GM19239 (cell line): Measurements from ENCODE around the gene COLQ.
A peak's percentile ranks its signal among the peaks of the same experiment; 100 is the strongest.

ENCODE experiments used
- DNase-seq: peaks from one replicate; pipeline ENCODE4 v3.0.0; 2011; ENCODE audit warnings: low spot score; ENCODE audit not compliant: insufficient read length
- FAIRE-seq: peaks from 2 replicates; lab custom pipeline; 2011; peaks lifted over from hg19 to GRCh38; lab: Jason Lieb, UNC

COLQ gene

GRCh38 chr3:15520804-15521572, 518 bp downstream of the COLQ start:
- FAIRE-seq (no peak), DNase-seq (no peak)

DNA sequence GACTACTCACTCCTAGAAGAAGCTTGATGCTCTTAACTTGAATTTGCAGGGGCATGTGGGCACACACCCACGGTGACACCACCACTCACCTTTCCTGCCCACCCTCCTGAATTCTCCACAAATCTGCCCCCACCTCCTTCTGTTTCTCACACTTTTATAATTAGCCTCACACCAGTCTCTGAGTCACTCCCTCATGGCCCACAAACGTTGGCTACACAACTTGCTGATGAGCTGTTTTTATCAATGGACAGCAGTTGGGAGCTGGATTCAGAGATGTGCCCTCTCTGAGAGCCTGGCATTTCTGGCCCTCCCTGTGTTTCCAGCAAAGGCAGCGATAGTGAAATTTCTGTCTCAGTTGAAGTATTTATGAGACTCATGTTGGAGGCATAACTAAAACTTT, 1.3 kb downstream of the COLQ start:
- DNase-seq (no peak), FAIRE-seq (no peak)

DNA sequence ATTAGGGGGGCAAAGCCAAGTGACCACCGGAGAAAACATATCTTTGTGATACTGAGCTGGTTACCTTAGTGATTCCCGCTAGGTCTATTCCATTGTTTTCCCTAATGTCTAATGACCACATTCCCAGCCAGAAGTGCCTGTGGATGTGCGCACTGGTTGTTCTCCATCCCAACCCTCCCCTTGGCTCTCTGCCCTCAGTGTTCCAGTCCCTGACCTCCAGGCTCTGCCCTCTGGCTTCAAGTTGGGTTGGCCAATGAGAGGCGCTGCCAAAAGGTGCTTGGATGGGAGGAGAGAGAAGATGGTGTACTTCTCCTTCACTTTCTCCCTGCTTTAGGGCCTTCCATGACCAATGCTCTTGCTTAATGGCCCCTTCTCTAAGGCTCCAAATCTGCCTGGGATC, 2.4 kb downstream of the COLQ start:
- DNase-seq (no peak), FAIRE-seq (no peak)

DNA sequence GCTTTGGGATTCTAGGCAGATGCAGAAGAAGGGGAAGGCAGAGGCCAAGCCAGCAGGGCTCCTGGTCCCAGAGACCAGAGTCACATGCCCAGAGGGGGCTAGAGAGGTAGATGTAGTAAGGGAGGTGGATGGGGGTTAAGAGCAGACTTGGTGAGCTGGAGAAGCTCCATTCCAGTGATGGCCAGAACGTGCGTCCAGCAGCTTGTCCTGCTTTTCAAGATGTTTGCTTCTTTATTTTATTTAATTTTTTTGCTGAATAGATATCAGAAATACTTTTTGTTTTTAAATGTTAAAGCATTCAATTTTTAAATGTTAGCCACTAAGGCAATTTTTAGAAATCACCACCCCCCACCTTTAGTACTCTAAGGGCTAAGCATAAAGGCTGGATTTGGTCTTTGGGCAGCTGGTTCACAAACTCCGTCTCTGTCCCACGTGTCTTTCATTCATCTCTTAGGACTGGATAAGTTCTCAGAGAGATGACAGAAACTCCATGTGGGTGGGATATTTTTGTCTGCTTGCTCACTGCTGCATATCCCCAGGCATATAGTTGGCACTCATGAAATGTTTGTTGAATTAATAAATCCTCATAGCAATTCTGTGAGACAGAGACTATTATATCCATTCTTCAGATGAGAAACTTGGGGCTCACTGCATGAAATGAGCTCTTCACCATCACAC, 6.7 kb downstream of the COLQ start:
- DNase-seq: no peak
- no peak for FAIRE-seq

GRCh38 chr3:15513810-15514662, 7.5 kb downstream of the COLQ start:
- FAIRE-seq: no peak

GRCh38 chr3:15513116-15513515, 8.4 kb downstream of the COLQ start:
- no peak for FAIRE-seq
- no peak for DNase-seq

More at GRCh38 chr3:15513810-15514662, 7.5 kb downstream of the COLQ start:
- no peak for DNase-seq

- no peak for DNase-seq
- no peak for FAIRE-seq
Observed at GRCh38 chr3:15512166-15512565, 9.3 kb downstream of the COLQ start.

DNA sequence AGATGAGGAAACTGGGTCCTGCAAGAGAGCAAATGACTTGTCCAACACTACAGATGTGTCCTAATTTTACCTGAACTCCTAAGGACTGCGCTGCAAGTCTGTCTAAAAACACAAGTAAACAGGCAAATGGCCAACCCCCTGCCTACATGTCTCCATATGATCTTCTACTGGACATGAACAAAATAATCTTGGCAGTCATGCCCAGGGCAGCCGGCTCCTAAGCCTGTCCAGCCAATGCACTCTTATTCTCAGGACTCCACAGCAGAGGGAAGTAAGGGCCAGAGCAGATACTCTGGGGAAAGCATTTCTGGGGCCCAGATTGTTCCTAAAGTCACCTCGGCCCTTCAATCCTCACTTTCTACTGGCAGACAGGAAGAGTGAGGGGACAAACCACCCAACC, 10.3 kb downstream of the COLQ start:
- FAIRE-seq: no peak
- no peak for DNase-seq

DNA sequence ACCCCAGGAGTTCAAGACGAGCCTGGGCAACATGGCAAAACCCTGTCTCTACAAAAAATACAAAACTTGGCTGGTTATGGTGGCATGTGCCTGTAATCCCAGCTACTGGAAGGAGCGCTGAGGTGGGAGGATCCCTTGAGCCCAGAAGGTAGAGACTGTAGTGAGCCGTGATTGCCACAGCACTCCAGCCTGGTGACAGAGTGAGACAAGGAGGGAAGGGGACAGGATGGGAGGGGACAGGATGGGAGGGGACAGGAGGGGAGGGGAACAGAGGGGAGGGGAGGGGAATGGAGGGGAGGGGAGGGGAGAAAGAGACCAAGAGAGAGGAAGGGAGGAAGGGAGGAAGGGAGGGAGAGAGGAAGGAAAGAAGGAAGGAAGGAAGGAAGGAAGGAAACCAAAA, 11.0 kb downstream of the COLQ start:
- no peak for DNase-seq
- FAIRE-seq: no peak

- no peak for DNase-seq
- no peak for FAIRE-seq
Observed at GRCh38 chr3:15506571-15506970, 14.9 kb downstream of the COLQ start.

DNA sequence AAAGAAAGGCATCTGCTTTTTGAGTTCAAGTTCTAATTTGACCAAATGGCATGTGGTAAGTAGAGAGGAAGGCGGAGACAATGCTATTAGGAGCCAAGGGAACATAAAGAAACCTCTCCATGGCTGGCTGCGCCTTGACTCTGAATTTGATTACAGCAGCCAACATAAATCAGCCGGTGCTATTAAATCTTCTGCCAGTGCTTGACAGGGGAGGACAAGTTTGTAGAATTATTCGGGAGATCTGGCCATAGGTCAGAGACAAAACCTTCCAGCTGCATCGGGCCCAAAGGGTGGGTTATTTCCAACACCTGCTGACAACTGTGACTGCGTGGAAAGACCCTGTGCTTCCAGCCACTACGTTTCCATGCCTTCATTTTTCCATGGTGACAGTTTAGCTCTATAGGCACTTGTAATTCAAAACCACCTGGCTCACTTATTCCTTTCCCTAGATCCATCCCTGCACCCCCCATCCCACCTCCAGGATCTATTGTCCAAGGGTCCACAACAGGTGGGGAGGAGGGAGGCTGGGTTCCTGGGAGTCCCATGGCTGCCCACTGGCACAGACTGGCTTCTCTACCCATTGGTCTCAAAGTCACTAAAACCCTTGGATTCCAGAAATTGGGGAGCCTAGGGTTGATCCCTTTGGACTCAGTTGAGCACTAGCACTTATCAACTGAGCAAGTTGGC, 15.9 kb downstream of the COLQ start:
- no peak for FAIRE-seq
- no peak for DNase-seq

GRCh38 chr3:15502616-15503015, 18.9 kb downstream of the COLQ start:
- no peak for DNase-seq
- no peak for FAIRE-seq

DNA sequence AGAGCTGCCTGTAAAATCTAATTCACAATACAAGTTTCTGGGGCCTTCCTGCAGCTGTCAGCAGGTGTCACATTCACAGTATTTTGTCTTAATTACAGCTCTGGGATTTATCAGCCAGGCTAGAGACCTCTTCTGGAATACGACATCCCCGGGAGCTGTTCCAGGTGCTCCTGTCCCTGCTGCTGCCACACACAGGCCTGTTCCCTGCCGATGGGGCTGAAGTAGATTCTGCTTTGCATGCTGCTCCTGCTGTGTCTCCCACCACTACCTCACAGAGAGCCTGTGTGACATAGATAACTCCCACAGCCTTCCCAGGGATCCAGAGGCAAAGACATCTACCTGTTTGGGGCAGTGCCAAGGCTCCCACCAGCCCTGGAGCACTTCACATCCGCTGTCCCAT, 20.4 kb downstream of the COLQ start:
- DNase-seq: no peak
- no peak for FAIRE-seq

- peak; percentile 17 for DNase-seq
- no peak for FAIRE-seq
Observed at GRCh38 chr3:15500107-15500724, 21.3 kb downstream of the COLQ start.

- DNase-seq (no peak), FAIRE-seq (no peak)
Observed at GRCh38 chr3:15499536-15499935, 22.0 kb downstream of the COLQ start.

DNA sequence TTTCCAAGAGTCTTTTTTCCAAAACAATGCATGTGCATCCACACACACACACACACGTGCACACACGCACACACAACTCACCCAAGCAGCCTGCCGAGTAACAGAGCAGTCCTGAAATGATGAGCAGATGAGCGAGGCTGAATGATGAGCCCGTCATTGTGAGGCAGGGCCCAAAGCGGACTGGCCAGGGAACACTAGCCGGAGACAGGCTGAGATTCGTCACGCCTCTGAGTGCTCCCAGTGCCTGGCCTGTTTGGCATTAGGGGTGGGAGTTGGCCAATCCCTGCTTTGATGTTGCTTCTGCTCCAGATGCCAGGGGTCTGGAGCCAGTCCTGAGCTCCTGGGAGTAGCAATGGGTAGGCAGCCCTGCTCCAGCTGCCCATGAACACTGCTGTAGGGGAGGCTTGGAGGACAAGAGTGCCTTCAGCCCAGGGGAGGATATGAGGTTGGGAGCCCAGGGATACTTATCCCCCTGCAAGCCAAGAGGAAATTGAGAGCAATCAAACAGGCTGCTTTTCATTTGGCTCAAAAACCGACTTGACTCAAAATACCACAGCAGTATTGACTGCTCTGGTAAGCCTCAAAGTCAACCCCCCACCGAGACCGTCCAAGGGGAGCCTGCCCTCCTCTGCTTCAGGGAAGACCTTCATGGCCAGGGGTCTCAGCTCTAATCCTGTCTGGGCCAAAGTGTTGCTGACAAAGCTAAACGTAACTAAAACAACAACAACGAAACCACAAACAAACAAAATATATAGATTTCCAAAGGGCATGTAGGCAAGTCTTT, 22.9 kb downstream of the COLQ start:
- DNase-seq (no peak), FAIRE-seq (no peak)

DNA sequence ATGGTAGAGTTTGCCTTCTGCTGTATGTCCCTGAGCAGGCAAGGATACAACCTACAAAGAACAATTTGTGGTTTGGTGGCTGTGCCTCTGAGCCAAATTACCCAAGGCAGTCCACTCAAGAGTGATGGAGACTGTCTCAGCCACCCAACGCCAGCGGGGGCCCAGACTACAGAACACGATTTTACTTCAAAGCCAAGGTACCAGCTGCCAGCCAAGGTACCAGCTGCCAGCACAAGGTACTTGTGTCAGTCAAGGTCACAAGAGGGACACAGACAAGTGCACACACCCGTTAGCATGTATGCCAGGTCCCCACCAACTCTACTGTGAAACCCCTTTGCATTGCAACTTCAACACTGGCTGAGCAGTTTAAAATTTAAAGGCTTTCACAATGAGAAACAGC, 23.5 kb downstream of the COLQ start:
- no peak for DNase-seq
- no peak for FAIRE-seq

GRCh38 chr3:15496341-15496664, 25.2 kb downstream of the COLQ start:
- no peak for DNase-seq
- FAIRE-seq: no peak
